Thymus (tissue), 11 donors: Measurements from ENCODE around the gene ATXN2. TPM values are rescaled to one million over a fixed set of nuclear protein-coding genes. Genes with fewer than 3 reads are reported as not detected.
"Not testable (repeated sequence)": the region's sequence is repeated elsewhere in the genome, so short reads cannot be mapped to it uniquely, and the experiment has no call there.

Source experiments
- DNase-seq, 9 donors: peaks; one replicate each; pipeline ENCODE4 v3.0.0-alpha.2; 2013; ENCODE audit warnings: low spot score in 9 of 9, low read depth in 6 of 9, missing footprints in 1 of 9
- H3K27ac ChIP-seq, 2 donors: one replicate each; pipeline ENCODE4 v1.5.1; 2013; ENCODE audit warnings: control low read depth in 1 of 2, low read depth in 1 of 2, low read length in 1 of 2, mild to moderate bottlenecking in 1 of 2, moderate library complexity in 1 of 2
- H3K27me3 ChIP-seq, 2 donors: one replicate each; pipeline ENCODE4 v1.5.1; 2013; ENCODE audit warnings: low read length in 1 of 2; ENCODE audit not compliant: control insufficient read depth in 2 of 2, insufficient read depth in 1 of 2
- H3K36me3 ChIP-seq, 2 donors: one replicate each; pipeline ENCODE4 v1.5.1; 2013; ENCODE audit warnings: low read length in 1 of 2, mild to moderate bottlenecking in 1 of 2, moderate library complexity in 1 of 2; ENCODE audit not compliant: control insufficient read depth in 2 of 2, insufficient read depth in 2 of 2
- H3K4me1 ChIP-seq, 2 donors: one replicate each; pipeline ENCODE4 v1.5.1; 2013; ENCODE audit warnings: low read length in 2 of 2; ENCODE audit not compliant: control insufficient read depth in 2 of 2, insufficient read depth in 2 of 2
- H3K4me3 ChIP-seq, 2 donors: one replicate each; pipeline ENCODE4 v1.5.1; 2013; ENCODE audit warnings: low read length in 2 of 2, control low read depth in 1 of 2, mild to moderate bottlenecking in 1 of 2
- H3K9me3 ChIP-seq, 2 donors: one replicate each; pipeline ENCODE4 v1.5.1; 2013; ENCODE audit warnings: low read length in 1 of 2, mild to moderate bottlenecking in 1 of 2; ENCODE audit not compliant: control insufficient read depth in 2 of 2, insufficient read depth in 1 of 2
- WGBS: extraction: QIAGEN DNeasy Blood & Tissue Kit; methylation state at CpG from one replicate; pipeline ENCODE4 v1.1.7; 2013; 5-methylcytosine and 5-hydroxymethylcytosine counted together
- polyA plus RNA-seq: library from polyadenylated mRNA; stranded (reverse); fragments of 200-250 nt; gene quantifications from one replicate; pipeline ENCODE4 v1.2.3, GENCODE V29; 2013
- total RNA-seq: library from RNA; stranded (reverse); fragments of 120-200 nt; gene quantifications from one replicate; pipeline ENCODE4 v1.2.4, GENCODE V29; 2013
- donor health status: healthy.

ATXN2 gene
- total and polyA plus RNA-seq, 2 donors: 11.8 to 19.7 TPM

- H3K27me3 ChIP-seq: no peaks in the 10 kb centered on the region
- peaks cover 13 to 25% of the 10 kb centered on the region in 2 donors for H3K36me3 ChIP-seq
These were observed 131.8 kb downstream of the ATXN2 start for GRCh38 chr12:111467092-111467856.

GRCh38 chr12:111462210-111462769 lies 136.8 kb downstream of the ATXN2 start:
- no peaks in the 10 kb centered on the region for H3K4me1 ChIP-seq
- H3K36me3 ChIP-seq: peaks cover 18 to 23% of the 10 kb centered on the region in 2 donors
- H3K27ac ChIP-seq: no peak overlapping the region
- DNase-seq: no peak
- no peaks in the 10 kb centered on the region for H3K27me3 ChIP-seq
- no peak overlapping the region for H3K4me3 ChIP-seq
- no peaks in the 10 kb centered on the region for H3K9me3 ChIP-seq

More at GRCh38 chr12:111467092-111467856, 131.8 kb downstream of the ATXN2 start:
- WGBS: 97% methylated on average over 3 of the region's 3 CpGs
- H3K27ac ChIP-seq: no peak overlapping the region
- no peak overlapping the region for H3K4me3 ChIP-seq
- no peaks in the 10 kb centered on the region for H3K9me3 ChIP-seq
- DNase-seq: no peak
- H3K4me1 ChIP-seq: no peaks in the 10 kb centered on the region

- H3K27me3 ChIP-seq, H3K4me1 ChIP-seq, H3K27ac ChIP-seq, H3K9me3 ChIP-seq, DNase-seq, H3K4me3 ChIP-seq: not testable (repeated sequence)
- 98% methylated on average over 11 of the region's 11 CpGs for WGBS
- H3K36me3 ChIP-seq: peaks cover 34 to 41% of the 10 kb centered on the region in 2 donors
These were observed 139.0 kb downstream of the ATXN2 start for GRCh38 chr12:111460111-111460510.

- H3K27ac ChIP-seq: no peak overlapping the region
- H3K27me3 ChIP-seq: no peaks in the 10 kb centered on the region
- H3K4me1 ChIP-seq: no peaks in the 10 kb centered on the region
- H3K9me3 ChIP-seq: no peaks in the 10 kb centered on the region
- 98% methylated on average over 6 of the region's 6 CpGs for WGBS
- H3K36me3 ChIP-seq: peaks cover 46 to 55% of the 10 kb centered on the region in 2 donors
- no peak for DNase-seq
- H3K4me3 ChIP-seq: no peak overlapping the region
These were observed 140.5 kb downstream of the ATXN2 start for GRCh38 chr12:111458546-111459172.

- Histone ChIP-seq H3K4me1 (no peaks in the 10 kb centered on the region), H3K36me3 (peaks cover 56 to 60% of the 10 kb centered on the region in 2 donors), H3K27me3 (no peaks in the 10 kb centered on the region), H3K9me3 (no peaks in the 10 kb centered on the region), H3K4me3 (no peak overlapping the region), H3K27ac (no peak overlapping the region)
- WGBS: 98% methylated on average over 3 of the region's 3 CpGs
- DNase-seq: no peak
These were observed 141.5 kb downstream of the ATXN2 start for GRCh38 chr12:111457577-111457976.

GRCh38 chr12:111457071-111457470 lies 142.0 kb downstream of the ATXN2 start:
- WGBS: 95% methylated on average over 9 of the region's 9 CpGs
- peaks cover 57 to 62% of the 10 kb centered on the region in 2 donors for H3K36me3 ChIP-seq
- H3K27me3 ChIP-seq: no peaks in the 10 kb centered on the region
- no peak for DNase-seq
- no peak overlapping the region for H3K4me3 ChIP-seq
- no peaks in the 10 kb centered on the region for H3K9me3 ChIP-seq
- H3K27ac ChIP-seq: no peak overlapping the region
- H3K4me1 ChIP-seq: no peaks in the 10 kb centered on the region

- H3K36me3 ChIP-seq: peaks cover 55 to 71% of the 10 kb centered on the region in 2 donors
- peaks cover 0 to 2% of the 10 kb centered on the region in 2 donors for H3K4me1 ChIP-seq
- H3K27ac ChIP-seq: no peak overlapping the region
- H3K4me3 ChIP-seq: no peak overlapping the region
- H3K27me3 ChIP-seq: no peaks in the 10 kb centered on the region
- no peaks in the 10 kb centered on the region for H3K9me3 ChIP-seq
- WGBS: 99% methylated on average over 15 of the region's 15 CpGs
- no peak for DNase-seq
These were observed 143.4 kb downstream of the ATXN2 start for GRCh38 chr12:111455448-111456320.

- no peak for DNase-seq
- Histone ChIP-seq H3K4me3 (no peak overlapping the region), H3K27me3 (no peaks in the 10 kb centered on the region), H3K27ac (no peak overlapping the region), H3K9me3 (no peaks in the 10 kb centered on the region), H3K4me1 (peaks cover 0 to 4% of the 10 kb centered on the region in 2 donors), H3K36me3 (peaks cover 59 to 72% of the 10 kb centered on the region in 2 donors)
- WGBS: 93% methylated on average over 11 of the region's 11 CpGs
These were observed 144.2 kb downstream of the ATXN2 start for GRCh38 chr12:111454716-111455447.
